K562 (cell line): ENCODE measurements around the gene FCRL1. TPM values are rescaled to one million over a fixed set of nuclear protein-coding genes. Genes with fewer than 3 reads are reported as not detected.

Source experiments
- ATAC-seq: fragments of 200-7000 bp; cut with Tn5 transposase; 3 replicates; pipeline ENCODE4 v1.9.1; 2020; ENCODE audit warnings: moderate library complexity
- BruUV-seq: library from RNA; stranded (reverse); fragments of 400-500 nt; replicated peaks from 2 replicates; lab custom pipeline; 2021; lab: Mats Ljungman, UMichigan
- CTCF ChIA-PET: fragments of 300-600 bp; formaldehyde crosslinking; extraction: SDS; loops from one replicate; lab custom pipeline; 2021; ENCODE audit warnings: low intra/inter-chr PET ratio; lab: Yijun Ruan, JAX
- POLR2A ChIA-PET: fragments of 300-600, 350-650 bp; sonication (Branson Sonifier 250); formaldehyde crosslinking; extraction: SDS; loops from one replicate; lab custom pipeline; 2021; ENCODE audit warnings: antibody characterized with exemption, inconsistent platforms; lab: Yijun Ruan, JAX
- DNase-seq, 4 experiments: peaks; one replicate each; pipeline versions ENCODE4 v3.0.0 to v3.0.0-alpha.2; 2011 to 2018; ENCODE audit warnings: low spot score in 3 of 4, mixed read lengths in 3 of 4; ENCODE audit errors: extremely low read depth in 1 of 4
- FAIRE-seq: peaks from 2 replicates; lab custom pipeline; 2011; peaks lifted over from hg19 to GRCh38; lab: Jason Lieb, UNC
- H2AFZ ChIP-seq: 2 replicates; pipeline ENCODE4 v1.6.0; 2011; ENCODE audit warnings: low read depth, low read length, control low read depth, inconsistent platforms
- H3K27ac ChIP-seq: fragments of 200-600 bp; 3 replicates; pipeline ENCODE4 v1.8.0; 2011; ENCODE audit warnings: low read depth, mild to moderate bottlenecking, control low read depth, inconsistent platforms, low read length, moderate library complexity, mixed read lengths; ENCODE audit errors: extremely low read depth
- H3K27me3 ChIP-seq, 2 experiments: fragments of 300-600 bp in 1 of 2; 2 replicates in 1 of 2; 3 replicates in 1 of 2; pipeline versions ENCODE4 v1.6.0 to v1.8.0; 2011; ENCODE audit warnings: inconsistent platforms in 2 of 2, low read length in 2 of 2, mild to moderate bottlenecking in 1 of 2, mixed read lengths in 1 of 2, moderate library complexity in 1 of 2; ENCODE audit not compliant: control insufficient read depth in 2 of 2, insufficient read depth in 2 of 2
- H3K36me3 ChIP-seq: fragments of 300-600 bp; 3 replicates; pipeline ENCODE4 v1.8.0; 2011; ENCODE audit warnings: mild to moderate bottlenecking, low read length, inconsistent platforms; ENCODE audit not compliant: control insufficient read depth, insufficient read depth
- H3K4me1 ChIP-seq, 2 experiments: fragments of 200-600 bp in 1 of 2; replicated peaks in 1 of 2; 2 replicates in 1 of 2; 3 replicates in 1 of 2; pipeline versions ENCODE4 v1.5.1 to v1.8.0; 2011; ENCODE audit warnings: inconsistent platforms in 2 of 2, low read length in 2 of 2, mild to moderate bottlenecking in 1 of 2, mixed read lengths in 1 of 2, moderate library complexity in 1 of 2; ENCODE audit not compliant: control insufficient read depth in 2 of 2, insufficient read depth in 2 of 2
- H3K4me2 ChIP-seq: 2 replicates; pipeline ENCODE4 v1.6.1; 2011; ENCODE audit warnings: low read length, control low read depth, inconsistent platforms, mixed read lengths; ENCODE audit not compliant: insufficient read depth
- H3K4me3 ChIP-seq: fragments of 200-600 bp; sonication (generic), shearing (Covaris generic); 2 replicates; pipeline ENCODE4 v1.5.1; 2016; ENCODE audit warnings: control low read depth, inconsistent platforms
- H3K79me2 ChIP-seq: fragments of 200-600 bp; 3 replicates; pipeline ENCODE4 v1.8.0; 2011; ENCODE audit warnings: low read length, inconsistent platforms; ENCODE audit not compliant: control insufficient read depth, insufficient read depth
- H3K9ac ChIP-seq, 2 experiments: 2 replicates each; pipeline versions ENCODE4 v1.6.0 to v1.6.1; 2011; ENCODE audit warnings: low read depth in 2 of 2, low read length in 2 of 2, control low read depth in 1 of 2, inconsistent platforms in 1 of 2, mild to moderate bottlenecking in 1 of 2, mixed read lengths in 1 of 2; ENCODE audit not compliant: insufficient read depth in 1 of 2
- H3K9me1 ChIP-seq: one replicate; pipeline ENCODE4 v1.6.0; 2011; ENCODE audit warnings: inconsistent platforms, mild to moderate bottlenecking, low read length, moderate library complexity; ENCODE audit not compliant: control insufficient read depth, insufficient read depth
- H3K9me3 ChIP-seq: replicated peaks from 2 replicates; pipeline ENCODE4 v1.5.1; 2011; ENCODE audit warnings: low read depth, low read length, inconsistent platforms; ENCODE audit not compliant: control insufficient read depth, insufficient read depth
- H4K20me1 ChIP-seq: replicated peaks from 2 replicates; pipeline ENCODE4 v1.6.1; 2011; ENCODE audit warnings: low read length, inconsistent platforms, mixed read lengths; ENCODE audit not compliant: control insufficient read depth, insufficient read depth
- ARID2 ChIP-seq: fragments of 450-650 bp; IDR thresholded peaks from 2 replicates; pipeline ENCODE4 v1.6.1; 2017; ENCODE audit warnings: antibody characterized with exemption, mild to moderate bottlenecking
- ATF7 ChIP-seq: fragments of 450-650 bp; IDR thresholded peaks from 2 replicates; pipeline ENCODE4 v1.7.1; 2014; ENCODE audit warnings: mild to moderate bottlenecking, moderate library complexity
- BACH1 ChIP-seq: fragments of 200-800 bp; sonication (Bioruptor generic); IDR thresholded peaks from 2 replicates; pipeline ENCODE4 v1.6.1; 2016; ENCODE audit warnings: missing genetic modification characterization, missing compliant biosample characterization
- BRD4 ChIP-seq: fragments of 200-600 bp; sonication (generic); IDR thresholded peaks from 2 replicates; pipeline ENCODE4 v1.6.1; 2017; ENCODE audit warnings: inconsistent platforms
- CBFA2T2 ChIP-seq: fragments of 450-650 bp; conservative IDR thresholded peaks from 2 replicates; pipeline ENCODE4 v1.6.1; 2017; ENCODE audit warnings: mild to moderate bottlenecking
- CEBPZ ChIP-seq: fragments of 150-350 bp; IDR thresholded peaks from 2 replicates; pipeline ENCODE4 v1.6.1; 2014; ENCODE audit warnings: low read depth, mild to moderate bottlenecking, low read length, borderline replicate concordance
- CHD4 ChIP-seq: fragments of 200-600 bp; sonication (generic); IDR thresholded peaks from 3 replicates; pipeline ENCODE4 v1.6.1; 2012; ENCODE audit warnings: low read depth, mild to moderate bottlenecking, mixed read lengths, low read length, inconsistent platforms; ENCODE audit not compliant: insufficient read depth, insufficient replicate concordance, poor library complexity, severe bottlenecking
- ELK3 ChIP-seq: fragments of 450-650 bp; formaldehyde crosslinking; IDR thresholded peaks from 2 replicates; pipeline ENCODE4 v1.4.0; 2020; ENCODE audit warnings: mild to moderate bottlenecking
- FOXA3 ChIP-seq, 2 experiments: fragments of 450-650 bp in 1 of 2; sonication (generic) in 1 of 2; formaldehyde crosslinking; IDR thresholded peaks in 1 of 2; conservative IDR thresholded peaks in 1 of 2; 2 replicates each; pipeline versions ENCODE4 v1.4.0 to v1.8.0; 2020 to 2022; ENCODE audit warnings: mild to moderate bottlenecking in 2 of 2, missing genetic modification reagents in 1 of 2
- FOXJ2 ChIP-seq: fragments of 200-800 bp; sonication (Bioruptor generic); IDR thresholded peaks from 2 replicates; pipeline ENCODE4 v1.6.1; 2016; ENCODE audit warnings: missing genetic modification characterization, missing compliant biosample characterization
- FOXJ3 ChIP-seq: sonication (generic); formaldehyde crosslinking; IDR thresholded peaks from 2 replicates; pipeline ENCODE4 v1.4.0; 2020; ENCODE audit warnings: mild to moderate bottlenecking, missing genetic modification reagents
- IRF9 ChIP-seq: fragments of 450-650 bp; IDR thresholded peaks from 2 replicates; pipeline ENCODE4 v1.6.1; 2016; ENCODE audit warnings: missing biosample characterization, missing genetic modification characterization
- MEF2D ChIP-seq: conservative IDR thresholded peaks from 2 replicates; pipeline ENCODE4 v1.6.1; 2016; ENCODE audit warnings: low read depth, missing genetic modification characterization, missing compliant biosample characterization
- NCOA1 ChIP-seq: fragments of 450-650 bp; IDR thresholded peaks from 2 replicates; pipeline ENCODE4 v1.6.1; 2016; ENCODE audit warnings: low read depth
- NR2C2 ChIP-seq, 2 experiments: fragments of 200-800 bp in 1 of 2; sonication (Bioruptor generic) in 1 of 2; sonication (generic) in 1 of 2; formaldehyde crosslinking in 1 of 2; IDR thresholded peaks; 2 replicates each; pipeline versions ENCODE4 v1.6.1 to v1.8.0; 2016 to 2022; ENCODE audit warnings: mild to moderate bottlenecking in 1 of 2, missing compliant biosample characterization in 1 of 2, missing genetic modification characterization in 1 of 2, missing genetic modification reagents in 1 of 2
- STAT5B ChIP-seq: fragments of 250-450 bp; sonication (Bioruptor Pico); IDR thresholded peaks from 2 replicates; pipeline ENCODE4 v1.8.0; 2021; ENCODE audit warnings: mild to moderate bottlenecking, inconsistent platforms
- TAF7 ChIP-seq: fragments of 450-650 bp; IDR thresholded peaks from 2 replicates; pipeline ENCODE4 v1.6.1; 2016; ENCODE audit warnings: missing genetic modification characterization, missing compliant biosample characterization
- ZFX ChIP-seq: sonication (generic); formaldehyde crosslinking; IDR thresholded peaks from 2 replicates; pipeline ENCODE4 v1.8.0; 2022; ENCODE audit warnings: mild to moderate bottlenecking, missing genetic modification reagents, moderate library complexity
- ZNF644 ChIP-seq: fragments of 200-800 bp; sonication (Bioruptor generic); IDR thresholded peaks from 2 replicates; pipeline ENCODE4 v1.6.1; 2016; ENCODE audit warnings: low read depth, missing genetic modification characterization, missing compliant biosample characterization
- WGBS: fragments of 100-300 bp; shearing (Covaris generic); methylation state at CpG from one replicate; pipeline ENCODE4 v1.1.6; 2016; ENCODE audit warnings: low coverage, mixed read lengths; ENCODE audit not compliant: insufficient coverage; ENCODE audit errors: missing lambda C conversion rate; 5-methylcytosine and 5-hydroxymethylcytosine counted together
- in situ Hi-C: fragments of 300-500 bp; cut with MboI; formaldehyde crosslinking; loops from 4 replicates; pipeline ENCODE4 v1.15.0; 2018; ENCODE audit warnings: inconsistent platforms, mixed read lengths
- intact Hi-C: fragments of 100-400 bp; cut with micrococcal nuclease; formaldehyde crosslinking; loops from 2 replicates; pipeline ENCODE4 v1.14.2; 2022
- polyA plus RNA-seq, 8 experiments: library from polyadenylated mRNA; depleted of rRNA in 4 of 8; stranded (reverse) in 5 of 8; unstranded in 3 of 8; fragments of >200 nt; fragmentation: Nextera tagmentation in 2 of 8; fragmentation: Illumina TruSeq in 1 of 8; extraction: Ambion mirVana in 2 of 8; extraction: Trizol in 1 of 8; gene quantifications; 2 replicates each; pipeline versions ENCODE4 v1.2.1 to v1.2.3, GENCODE V29; 2011 to 2014; ENCODE audit warnings: inconsistent platforms in 1 of 8, missing spikeins in 1 of 8
- total RNA-seq, 7 experiments: library from RNA; depleted of rRNA in 6 of 7; stranded (reverse); fragments of >200 nt in 6 of 7; fragmentation: Illumina TruSeq in 2 of 7; extraction: Trizol in 2 of 7; gene quantifications; 2 replicates each; pipeline versions ENCODE4 v1.2.1 to v1.2.3, GENCODE V29; 2011 to 2021; ENCODE audit warnings: low replicate concordance in 1 of 7

The FCRL1 gene
- total and polyA plus RNA-seq, 9 of the 15 experiments (the other 6 are each of a cell fraction or from before 2014, with no cell fraction given), result not detected

- Histone ChIP-seq H4K20me1 (no peaks in the 10 kb centered on the region), H3K79me2 (no peaks in the 10 kb centered on the region), H3K4me1 (no peaks in the 10 kb centered on the region), H3K9ac (no peak overlapping the region), H3K27ac (no peak overlapping the region), H3K4me3 (no peak overlapping the region), H3K27me3 (no peaks in the 10 kb centered on the region), H3K9me3 (no peaks in the 10 kb centered on the region), H2AFZ (no peak overlapping the region), H3K9me1 (no peaks in the 10 kb centered on the region), H3K4me2 (no peak overlapping the region), H3K36me3 (no peaks in the 10 kb centered on the region)
- TF ChIP-seq CEBPZ (no peak), FOXJ2 (tag) (no peak), NCOA1 (no peak), TAF7 (tag) (no peak), FOXA3 (CRISPR knock-in tag; conservative IDR thresholded peaks at IDR 0.05 in 1 of 2, IDR thresholded peaks at IDR 0.05 in 1 of 2) (no peak), FOXJ3 (no peak), ELK3 (CRISPR knock-in tag) (no peak), ARID2 (no peak), CBFA2T2 (no peak), STAT5B (CRISPR knock-in tag) (no peak), IRF9 (no peak), CHD4 (no peak), ATF7 (no peak), ZNF644 (tag) (no peak), NR2C2 (CRISPR knock-in tag; IDR thresholded peaks at IDR 0.05) (no peak), NR2C2 (tag; IDR thresholded peaks at IDR 0.05) (no peak), BACH1 (no peak), BRD4 (no peak), MEF2D (tag) (no peak), ZFX (CRISPR knock-in tag) (no peak)
- BruUV-seq, result no TSS peak
- FAIRE-seq (no peak), ATAC-seq (no peak), DNase-seq (no peak)
- intact Hi-C loops, result no loop called here
- CTCF ChIA-PET, result no interaction called here
- in situ Hi-C loops, result no loop called here
- POLR2A ChIA-PET, result no interaction called here
- WGBS, result 0% methylated on average over 1 of the region's 1 CpG
Measured at GRCh38 chr1:157782931-157783330, 37.0 kb downstream of the FCRL1 start.
